Measurements from ENCODE around the gene TRIM25. TPM values are rescaled to one million over a fixed set of nuclear protein-coding genes. Genes with fewer than 3 reads are reported as not detected.

Gene TRIM25
- total RNA-seq, 1 donor from 2014 or later = 19.2 TPM

DNA sequence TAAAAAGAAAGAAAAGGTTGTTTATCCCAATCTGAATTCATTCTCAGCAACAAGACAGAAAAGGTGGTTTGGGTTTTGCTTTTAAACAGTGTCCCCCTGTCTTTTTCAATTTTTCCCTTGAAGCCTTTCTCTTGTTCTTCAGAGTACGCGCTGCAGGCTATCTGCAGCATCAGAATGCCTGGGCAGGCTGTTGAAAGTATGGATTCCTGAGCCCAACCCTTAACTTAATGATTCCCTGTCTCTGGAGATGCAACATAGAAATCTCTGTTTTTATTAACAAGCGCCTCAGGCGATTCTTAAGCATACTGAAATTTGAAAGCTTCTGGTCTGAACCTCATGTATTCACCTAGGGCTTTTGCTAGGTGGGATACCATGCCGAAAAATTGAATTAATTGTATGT lies 47.8 kb downstream of the TRIM25 start:
- TF ChIP-seq, protein P1, sequence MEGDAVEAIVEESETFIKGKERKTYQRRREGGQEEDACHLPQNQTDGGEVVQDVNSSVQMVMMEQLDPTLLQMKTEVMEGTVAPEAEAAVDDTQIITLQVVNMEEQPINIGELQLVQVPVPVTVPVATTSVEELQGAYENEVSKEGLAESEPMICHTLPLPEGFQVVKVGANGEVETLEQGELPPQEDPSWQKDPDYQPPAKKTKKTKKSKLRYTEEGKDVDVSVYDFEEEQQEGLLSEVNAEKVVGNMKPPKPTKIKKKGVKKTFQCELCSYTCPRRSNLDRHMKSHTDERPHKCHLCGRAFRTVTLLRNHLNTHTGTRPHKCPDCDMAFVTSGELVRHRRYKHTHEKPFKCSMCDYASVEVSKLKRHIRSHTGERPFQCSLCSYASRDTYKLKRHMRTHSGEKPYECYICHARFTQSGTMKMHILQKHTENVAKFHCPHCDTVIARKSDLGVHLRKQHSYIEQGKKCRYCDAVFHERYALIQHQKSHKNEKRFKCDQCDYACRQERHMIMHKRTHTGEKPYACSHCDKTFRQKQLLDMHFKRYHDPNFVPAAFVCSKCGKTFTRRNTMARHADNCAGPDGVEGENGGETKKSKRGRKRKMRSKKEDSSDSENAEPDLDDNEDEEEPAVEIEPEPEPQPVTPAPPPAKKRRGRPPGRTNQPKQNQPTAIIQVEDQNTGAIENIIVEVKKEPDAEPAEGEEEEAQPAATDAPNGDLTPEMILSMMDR (IDR thresholded peaks at IDR 0.05) = no peak
- peaks cover 4% of the 10 kb centered on the region for H3K36me3 Mint-ChIP-seq (ENCODE audit: low read depth)
- H3K27me3 Mint-ChIP-seq (ENCODE audit: low read depth) = no peaks in the 10 kb centered on the region
- DNase-seq (ENCODE audit: low spot score) = no peak
- no peak overlapping the region for H3K27ac Mint-ChIP-seq (ENCODE audit: unreplicated experiment)
- H3K9me3 Mint-ChIP-seq (ENCODE audit: low read depth) = no peaks in the 10 kb centered on the region
- no peak overlapping the region for H3K4me3 Mint-ChIP-seq (ENCODE audit: unreplicated experiment)
- no peaks in the 10 kb centered on the region for H3K4me1 Mint-ChIP-seq (ENCODE audit: low read depth)

- TF ChIP-seq, protein P1 (IDR thresholded peaks at IDR 0.05) = no peak
- Mint-ChIP-seq H3K9me3 (ENCODE audit: low read depth) (no peaks in the 10 kb centered on the region), H3K36me3 (ENCODE audit: low read depth) (peaks cover 8% of the 10 kb centered on the region)
Measured at GRCh38 chr17:56863974-56864373, 49.9 kb downstream of the TRIM25 start.

DNA sequence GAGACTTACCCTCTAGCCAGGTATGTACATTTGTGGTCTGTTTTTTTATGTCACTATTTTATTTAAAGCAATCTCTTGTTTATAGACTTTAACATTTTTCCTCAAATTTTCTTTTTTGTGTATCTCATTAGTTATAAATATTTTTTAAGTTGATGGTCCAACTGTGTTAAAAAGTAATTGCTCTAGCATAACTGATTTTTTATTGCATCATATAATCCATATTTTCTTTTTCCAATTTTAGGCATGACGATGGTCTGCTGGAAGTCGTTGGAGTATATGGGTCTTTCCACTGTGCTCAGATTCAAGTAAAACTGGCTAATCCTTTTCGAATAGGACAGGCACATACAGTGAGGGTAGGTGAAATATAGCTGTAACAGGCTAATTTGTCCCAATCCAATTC lies 52.0 kb downstream of the TRIM25 start:
- Mint-ChIP-seq H3K4me3 (ENCODE audit: unreplicated experiment) (no peak overlapping the region), H3K27me3 (ENCODE audit: low read depth) (no peaks in the 10 kb centered on the region), H3K9me3 (ENCODE audit: low read depth) (no peaks in the 10 kb centered on the region), H3K4me1 (ENCODE audit: low read depth) (no peaks in the 10 kb centered on the region), H3K36me3 (ENCODE audit: low read depth) (peaks cover 10% of the 10 kb centered on the region), H3K27ac (ENCODE audit: unreplicated experiment) (no peak overlapping the region)
- TF ChIP-seq, protein P1 (IDR thresholded peaks at IDR 0.05) = no peak
- DNase-seq (ENCODE audit: low spot score) = no peak

More at GRCh38 chr17:56863974-56864373, 49.9 kb downstream of the TRIM25 start:
- H3K27ac Mint-ChIP-seq (ENCODE audit: unreplicated experiment) = no peak overlapping the region
- H3K4me3 Mint-ChIP-seq (ENCODE audit: unreplicated experiment) = no peak overlapping the region
- H3K4me1 Mint-ChIP-seq (ENCODE audit: low read depth) = no peaks in the 10 kb centered on the region
- DNase-seq (ENCODE audit: low spot score) = no peak
- H3K27me3 Mint-ChIP-seq (ENCODE audit: low read depth) = no peaks in the 10 kb centered on the region

DNA sequence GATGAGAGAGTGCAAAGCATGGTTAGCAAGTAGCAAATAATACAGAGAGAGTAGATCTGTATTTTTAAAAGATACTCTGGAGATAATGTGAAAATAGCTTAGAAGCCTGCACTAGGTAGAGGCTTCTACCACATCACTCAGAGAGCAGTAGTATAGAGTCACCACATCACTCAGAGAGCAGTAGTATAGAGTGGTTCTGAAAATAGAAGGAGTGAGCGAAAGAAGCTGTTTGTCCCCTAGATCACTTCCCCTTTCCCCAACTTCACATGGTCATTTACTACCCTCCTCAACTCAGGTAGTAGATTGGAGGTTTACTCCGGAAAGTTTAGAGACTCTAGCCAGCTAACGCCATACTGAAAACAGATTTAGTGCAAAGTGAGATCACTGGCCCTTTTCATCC lies 62.8 kb downstream of the TRIM25 start:
- no peak for DNase-seq (ENCODE audit: low spot score)
- Mint-ChIP-seq H3K4me1 (ENCODE audit: low read depth) (no peaks in the 10 kb centered on the region), H3K27me3 (ENCODE audit: low read depth) (no peaks in the 10 kb centered on the region), H3K9me3 (ENCODE audit: low read depth) (no peaks in the 10 kb centered on the region), H3K4me3 (ENCODE audit: unreplicated experiment) (no peak overlapping the region), H3K27ac (ENCODE audit: unreplicated experiment) (no peak overlapping the region), H3K36me3 (ENCODE audit: low read depth) (peaks cover 17% of the 10 kb centered on the region)
- TF ChIP-seq, protein P1 (IDR thresholded peaks at IDR 0.05) = no peak

DNA sequence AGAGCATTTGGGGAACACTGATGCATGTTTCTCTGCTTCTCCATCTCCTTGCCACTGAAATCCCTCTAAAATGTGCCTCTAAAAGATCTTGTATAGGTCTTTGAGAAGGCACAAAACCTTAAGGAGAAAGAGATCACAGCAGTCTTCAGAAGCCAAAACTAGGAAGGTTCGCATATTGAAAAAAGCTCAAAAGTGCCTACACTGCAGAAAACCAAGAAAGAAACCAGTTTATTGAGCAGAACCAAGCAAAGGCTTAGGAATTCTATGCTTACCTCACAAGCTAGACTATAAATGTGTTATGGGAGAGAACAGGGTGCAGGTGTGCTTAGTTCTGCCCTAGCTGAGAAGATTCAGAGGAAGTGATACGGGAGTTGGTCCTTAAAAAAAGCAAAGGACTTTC lies 63.3 kb downstream of the TRIM25 start:
- DNase-seq (ENCODE audit: low spot score) = no peak
- no peak overlapping the region for H3K27ac Mint-ChIP-seq (ENCODE audit: unreplicated experiment)
- H3K9me3 Mint-ChIP-seq (ENCODE audit: low read depth) = no peaks in the 10 kb centered on the region
- no peak overlapping the region for H3K4me3 Mint-ChIP-seq (ENCODE audit: unreplicated experiment)
- H3K36me3 Mint-ChIP-seq (ENCODE audit: low read depth) = peaks cover 18% of the 10 kb centered on the region
- TF ChIP-seq, protein P1 (IDR thresholded peaks at IDR 0.05) = no peak
- H3K27me3 Mint-ChIP-seq (ENCODE audit: low read depth) = no peaks in the 10 kb centered on the region
- no peaks in the 10 kb centered on the region for H3K4me1 Mint-ChIP-seq (ENCODE audit: low read depth)
